IMR-90 (cell line): ENCODE measurements around the gene CEACAM3. TPM values are rescaled to one million over a fixed set of nuclear protein-coding genes. Genes with fewer than 3 reads are reported as not detected.

Experiments
- ATAC-seq: fragments of 200-7000 bp; cut with Tn5 transposase; 2 replicates; pipeline ENCODE4 v1.9.1; 2020; ENCODE audit warnings: low read depth, mild to moderate bottlenecking, moderate library complexity
- BruUV-seq: library from RNA; stranded (reverse); fragments of 400-500 nt; replicated peaks from 2 replicates; lab custom pipeline; 2021; lab: Mats Ljungman, UMichigan
- CTCF ChIA-PET: fragments of 300-600 bp; formaldehyde crosslinking; extraction: SDS; loops from one replicate; lab custom pipeline; 2021; ENCODE audit warnings: antibody characterized with exemption; lab: Yijun Ruan, JAX
- POLR2A ChIA-PET: fragments of 300-600 bp; sonication (Branson Sonifier 250); formaldehyde crosslinking; loops from one replicate; lab custom pipeline; 2022; ENCODE audit warnings: antibody characterized with exemption; ENCODE audit not compliant: unreplicated experiment; lab: Charles Lee
- DNase-seq: peaks from one replicate; pipeline ENCODE4 v3.0.0; 2013
- H2AFZ ChIP-seq: replicated peaks from 2 replicates; pipeline ENCODE3; 2013; ENCODE audit warnings: low read length, mild to moderate bottlenecking; ENCODE audit not compliant: poor library complexity
- H2AK5ac ChIP-seq: 2 replicates; pipeline ENCODE4 v1.6.1; 2013; ENCODE audit warnings: low read depth, low read length, inconsistent platforms
- H2AK9ac ChIP-seq: replicated peaks from 2 replicates; pipeline ENCODE3; 2013; ENCODE audit warnings: mild to moderate bottlenecking, low read depth, low read length, moderate library complexity; ENCODE audit not compliant: poor library complexity
- H2BK120ac ChIP-seq: 2 replicates; pipeline ENCODE4 v1.6.1; 2013; ENCODE audit warnings: low read depth, low read length, inconsistent platforms
- H2BK15ac ChIP-seq: 3 replicates; pipeline ENCODE4 v1.6.1; 2013; ENCODE audit warnings: low read depth, low read length, inconsistent platforms
- H2BK20ac ChIP-seq: 2 replicates; pipeline ENCODE4 v1.6.1; 2013; ENCODE audit warnings: low read depth, mild to moderate bottlenecking, inconsistent platforms, low read length, moderate library complexity
- H2BK5ac ChIP-seq: 2 replicates; pipeline ENCODE4 v1.6.1; 2013; ENCODE audit warnings: mild to moderate bottlenecking, low read depth, low read length, inconsistent platforms; ENCODE audit not compliant: poor library complexity, severe bottlenecking
- H3K14ac ChIP-seq: replicated peaks from 2 replicates; pipeline ENCODE4 v1.6.1; 2013; ENCODE audit warnings: low read depth, low read length, inconsistent platforms
- H3K18ac ChIP-seq: 2 replicates; pipeline ENCODE4 v1.6.1; 2013; ENCODE audit warnings: low read depth, low read length, control low read depth
- H3K23ac ChIP-seq: 2 replicates; pipeline ENCODE4 v1.6.1; 2013; ENCODE audit warnings: low read depth, low read length, inconsistent platforms
- H3K27ac ChIP-seq: 2 replicates; pipeline ENCODE4 v1.5.1; 2013; ENCODE audit warnings: mild to moderate bottlenecking, control low read depth, low read length; ENCODE audit not compliant: insufficient read depth
- H3K27me3 ChIP-seq: 2 replicates; pipeline ENCODE4 v1.6.1; 2013; ENCODE audit warnings: low read length; ENCODE audit not compliant: control insufficient read depth, insufficient read depth
- H3K36me3 ChIP-seq: 2 replicates; pipeline ENCODE4 v1.6.1; 2013; ENCODE audit warnings: low read length, mixed read lengths; ENCODE audit not compliant: control insufficient read depth, insufficient read depth
- H3K4ac ChIP-seq: 2 replicates; pipeline ENCODE4 v1.6.1; 2013; ENCODE audit warnings: low read depth, low read length, inconsistent platforms
- H3K4me1 ChIP-seq: 2 replicates; pipeline ENCODE4 v1.6.1; 2013; ENCODE audit warnings: low read length, mixed read lengths; ENCODE audit not compliant: control insufficient read depth, insufficient read depth
- H3K4me2 ChIP-seq: 2 replicates; pipeline ENCODE4 v1.6.1; 2013; ENCODE audit warnings: low read depth, mild to moderate bottlenecking, control low read depth, low read length, moderate library complexity
- H3K4me3 ChIP-seq: 2 replicates; pipeline ENCODE4 v1.5.1; 2013; ENCODE audit warnings: low read depth, mild to moderate bottlenecking, control low read depth, low read length, moderate library complexity; ENCODE audit not compliant: insufficient read depth
- H3K56ac ChIP-seq: 2 replicates; pipeline ENCODE4 v1.6.1; 2013; ENCODE audit warnings: low read length, inconsistent platforms; ENCODE audit not compliant: insufficient read depth; ENCODE audit errors: extremely low read depth
- H3K79me1 ChIP-seq, 2 experiments: 2 replicates each; pipeline ENCODE4 v1.6.1; 2013; ENCODE audit warnings: low read length in 2 of 2, inconsistent platforms in 1 of 2, low read depth in 1 of 2
- H3K9ac ChIP-seq: 2 replicates; pipeline ENCODE4 v1.6.1; 2013; ENCODE audit warnings: low read depth, low read length, control low read depth
- H3K9me1 ChIP-seq: 2 replicates; pipeline ENCODE4 v1.6.1; 2013; ENCODE audit warnings: low read length, inconsistent platforms; ENCODE audit not compliant: insufficient read depth
- H3K9me3 ChIP-seq: 2 replicates; pipeline ENCODE4 v1.6.1; 2013; ENCODE audit warnings: low read length; ENCODE audit not compliant: control insufficient read depth, insufficient read depth
- H4K20me1 ChIP-seq: 2 replicates; pipeline ENCODE4 v1.6.1; 2013; ENCODE audit warnings: low read length, inconsistent platforms; ENCODE audit not compliant: insufficient read depth
- H4K5ac ChIP-seq: 2 replicates; pipeline ENCODE4 v1.6.1; 2013; ENCODE audit warnings: mild to moderate bottlenecking, low read depth, low read length, control low read depth
- H4K8ac ChIP-seq, 2 experiments: 2 replicates each; pipeline ENCODE4 v1.6.1; 2013; ENCODE audit warnings: low read depth in 2 of 2, low read length in 2 of 2, control low read depth in 1 of 2, inconsistent platforms in 1 of 2
- H4K91ac ChIP-seq: 2 replicates; pipeline ENCODE4 v1.6.1; 2013; ENCODE audit warnings: low read depth, low read length, inconsistent platforms; ENCODE audit not compliant: insufficient read depth
- BHLHE40 ChIP-seq: fragments of 150-350 bp; IDR thresholded peaks from 2 replicates; pipeline ENCODE4 v1.6.1; 2016; ENCODE audit warnings: mild to moderate bottlenecking, low read depth, low read length
- CEBPB ChIP-seq: IDR thresholded peaks from 2 replicates; pipeline ENCODE4 v1.6.1; 2012; ENCODE audit warnings: low read depth, low read length, improper control_type of control experiment
- FOS ChIP-seq: fragments of 150-350 bp; IDR thresholded peaks from 2 replicates; pipeline ENCODE4 v1.6.1; 2016; ENCODE audit warnings: low read depth, low read length
- MAFK ChIP-seq: IDR thresholded peaks from 2 replicates; pipeline ENCODE4 v1.6.1; 2012; ENCODE audit warnings: low read depth, low read length, improper control_type of control experiment
- MXI1 ChIP-seq: IDR thresholded peaks from 2 replicates; pipeline ENCODE4 v1.6.1; 2012; ENCODE audit warnings: low read depth, mild to moderate bottlenecking, low read length, moderate library complexity, borderline replicate concordance
- NFE2L2 ChIP-seq: fragments of 150-350 bp; IDR thresholded peaks from 2 replicates; pipeline ENCODE4 v1.6.1; 2016; ENCODE audit warnings: low read depth, mild to moderate bottlenecking, low read length
- POLR2A ChIP-seq: IDR thresholded peaks from 2 replicates; pipeline ENCODE4 v1.6.1; 2012; ENCODE audit warnings: mild to moderate bottlenecking, low read depth, low read length
- RAD21 ChIP-seq: IDR thresholded peaks from 2 replicates; pipeline ENCODE4 v1.6.1; 2012; ENCODE audit warnings: low read length, improper control_type of control experiment
- RCOR1 ChIP-seq: IDR thresholded peaks from 2 replicates; pipeline ENCODE4 v1.6.1; 2012; ENCODE audit warnings: mild to moderate bottlenecking, low read length, improper control_type of control experiment; ENCODE audit not compliant: insufficient replicate concordance
- WGBS, 2 experiments: methylation state at CpG; one replicate each; pipeline versions ENCODE4 v1.1.5 to v1.1.7; 2013; ENCODE audit warnings: missing lambda C conversion rate in 2 of 2; ENCODE audit not compliant: insufficient read length in 1 of 2; ENCODE audit errors: extremely low coverage in 2 of 2; 5-methylcytosine and 5-hydroxymethylcytosine counted together
- dilution Hi-C: fragments of 300-500 bp; cut with HindIII; formaldehyde crosslinking; loops from one replicate; pipeline ENCODE4 v1.14.3; 2018; ENCODE audit warnings: low sequenced_read_pairs; ENCODE audit not compliant: unreplicated experiment
- in situ Hi-C: fragments of 300-500 bp; cut with MboI; formaldehyde crosslinking; loops from 3 replicates; pipeline ENCODE4 v1.14.3; 2019; ENCODE audit warnings: low sequenced_read_pairs, inconsistent platforms, mixed read lengths
- intact Hi-C: fragments of 100-400 bp; cut with micrococcal nuclease; formaldehyde crosslinking; loops from 2 replicates; pipeline ENCODE4 v1.10.0; 2022
- polyA plus RNA-seq, 3 experiments: library from polyadenylated mRNA; depleted of rRNA; stranded (reverse); fragments of >200 nt; gene quantifications; 2 replicates each; pipeline ENCODE4 v1.2.3, GENCODE V29; 2012; ENCODE audit warnings: low replicate concordance in 1 of 3
- total RNA-seq: library from RNA; depleted of rRNA; stranded (reverse); fragments of >200 nt; gene quantifications from 2 replicates; pipeline ENCODE4 v1.2.3, GENCODE V29; 2012
- TF ChIP-seq, protein P1 (sequence below): fragments of 150-350 bp; IDR thresholded peaks from 2 replicates; pipeline ENCODE4 v1.6.1; 2017; ENCODE audit warnings: mild to moderate bottlenecking, antibody characterized with exemption, low read length, low read depth
- TF ChIP-seq, protein P2 (sequence below): fragments of 150-350 bp; IDR thresholded peaks from 2 replicates; pipeline ENCODE4 v1.6.1; 2016; ENCODE audit warnings: low read depth, mild to moderate bottlenecking, low read length, moderate library complexity, borderline replicate concordance

Gene CEACAM3
- total and polyA plus RNA-seq, 2 of the 4 experiments (the other 2 are of a cell fraction), result not detected

DNA sequence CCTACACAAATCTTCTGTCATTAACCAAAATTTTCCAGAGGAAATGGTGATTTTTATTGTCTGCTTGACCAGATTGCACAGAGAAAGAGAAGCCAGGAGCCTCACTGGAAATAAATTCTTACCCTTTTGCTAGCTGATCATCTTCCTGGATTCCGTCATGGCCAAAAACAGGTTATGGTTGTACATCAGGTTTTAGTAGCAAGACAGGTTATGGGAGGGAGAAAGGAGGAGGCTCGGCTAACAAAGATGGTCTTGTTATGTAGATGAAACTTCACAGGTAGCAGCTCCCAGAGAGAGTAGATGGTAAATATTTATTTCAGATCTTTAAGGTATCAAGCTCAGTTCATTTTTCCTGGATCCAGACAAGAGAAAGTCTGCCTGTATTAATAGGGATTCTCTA lies 19.7 kb upstream of the CEACAM3 start:
- Histone ChIP-seq H3K9me1 (no peaks in the 10 kb centered on the region), H3K4me1 (no peaks in the 10 kb centered on the region), H3K9ac (no peak overlapping the region), H3K23ac (no peak overlapping the region), H3K56ac (no peak overlapping the region), H4K20me1 (no peaks in the 10 kb centered on the region), H2BK15ac (no peak overlapping the region), H2AK5ac (no peak overlapping the region), H3K79me1 (no peaks in the 10 kb centered on the region), H2BK5ac (no peak overlapping the region), H3K4me3 (no peak overlapping the region), H2BK120ac (no peak overlapping the region), H2BK20ac (no peak overlapping the region), H2AK9ac (no peak overlapping the region), H3K27ac (no peak overlapping the region), H3K9me3 (no peaks in the 10 kb centered on the region), H4K5ac (no peak overlapping the region), H3K27me3 (0 out of 2 replicates have a peak, but pooled peaks cover 2% of the 10 kb centered on the region), H3K14ac (no peak overlapping the region), H4K91ac (no peak overlapping the region), H2AFZ (no peak overlapping the region), H3K36me3 (no peaks in the 10 kb centered on the region), H3K18ac (no peak overlapping the region), H4K8ac (no peak overlapping the region), H3K4me2 (no peak overlapping the region), H3K4ac (no peak overlapping the region)
- BruUV-seq, result no TSS peak
- no peak for ATAC-seq
- TF ChIP-seq MAFK (no peak), BHLHE40 (no peak), FOS (no peak), MXI1 (no peak), RAD21 (no peak), POLR2A (no peak), NFE2L2 (no peak), RCOR1 (no peak), CEBPB (no peak)
- TF ChIP-seq, protein P1, sequence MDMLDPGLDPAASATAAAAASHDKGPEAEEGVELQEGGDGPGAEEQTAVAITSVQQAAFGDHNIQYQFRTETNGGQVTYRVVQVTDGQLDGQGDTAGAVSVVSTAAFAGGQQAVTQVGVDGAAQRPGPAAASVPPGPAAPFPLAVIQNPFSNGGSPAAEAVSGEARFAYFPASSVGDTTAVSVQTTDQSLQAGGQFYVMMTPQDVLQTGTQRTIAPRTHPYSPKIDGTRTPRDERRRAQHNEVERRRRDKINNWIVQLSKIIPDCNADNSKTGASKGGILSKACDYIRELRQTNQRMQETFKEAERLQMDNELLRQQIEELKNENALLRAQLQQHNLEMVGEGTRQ, result no peak
- TF ChIP-seq, protein P2, sequence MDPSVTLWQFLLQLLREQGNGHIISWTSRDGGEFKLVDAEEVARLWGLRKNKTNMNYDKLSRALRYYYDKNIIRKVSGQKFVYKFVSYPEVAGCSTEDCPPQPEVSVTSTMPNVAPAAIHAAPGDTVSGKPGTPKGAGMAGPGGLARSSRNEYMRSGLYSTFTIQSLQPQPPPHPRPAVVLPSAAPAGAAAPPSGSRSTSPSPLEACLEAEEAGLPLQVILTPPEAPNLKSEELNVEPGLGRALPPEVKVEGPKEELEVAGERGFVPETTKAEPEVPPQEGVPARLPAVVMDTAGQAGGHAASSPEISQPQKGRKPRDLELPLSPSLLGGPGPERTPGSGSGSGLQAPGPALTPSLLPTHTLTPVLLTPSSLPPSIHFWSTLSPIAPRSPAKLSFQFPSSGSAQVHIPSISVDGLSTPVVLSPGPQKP, result no peak
- CTCF ChIA-PET, result no interaction called here
- intact Hi-C loops (no loop called here), dilution Hi-C loops (no loop called here), in situ Hi-C loops (no loop called here)
- WGBS, 2 experiments, result 40% methylated on average over 1 of the region's 2 CpGs; no CpG with 5 or more reads in 1 of the 2 experiments
- no peak for DNase-seq
- POLR2A ChIA-PET, result no interaction called here
